MG63 (cell line): ENCODE measurements around the gene SPINK5. TPM values are rescaled to one million over a fixed set of nuclear protein-coding genes. Genes with fewer than 3 reads are reported as not detected.
"Not testable (repeated sequence)": the region's sequence is repeated elsewhere in the genome, so short reads cannot be mapped to it uniquely, and the experiment has no call there.

Experiments
- DNase-seq: peaks from one replicate; pipeline ENCODE4 v3.0.0-alpha.2; 2020
- H3K27me3 ChIP-seq: fragments of 250-450 bp; sonication (Bioruptor Pico); 2 replicates; pipeline ENCODE4 v1.5.1; 2020; ENCODE audit warnings: mild to moderate bottlenecking, moderate library complexity
- H3K36me3 ChIP-seq: fragments of 250-450 bp; sonication (Bioruptor Pico); 2 replicates; pipeline ENCODE4 v1.5.1; 2020; ENCODE audit warnings: mild to moderate bottlenecking, moderate library complexity
- H3K4me3 ChIP-seq: fragments of 250-450 bp; sonication (Bioruptor Pico); 2 replicates; pipeline ENCODE4 v1.5.1; 2020; ENCODE audit warnings: mild to moderate bottlenecking, moderate library complexity
- H3K9me3 ChIP-seq: fragments of 250-450 bp; sonication (Bioruptor Pico); 2 replicates; pipeline ENCODE4 v1.5.1; 2020; ENCODE audit warnings: mild to moderate bottlenecking, moderate library complexity
- total RNA-seq: library from RNA; depleted of rRNA; stranded (reverse); fragments of >200 nt; shearing (Covaris generic); gene quantifications from 2 replicates; pipeline ENCODE4 v1.2.3, GENCODE V29; 2014; ENCODE audit warnings: low replicate concordance; rRNA removed

The SPINK5 gene
- total RNA-seq: not detected in 2 replicates

DNA sequence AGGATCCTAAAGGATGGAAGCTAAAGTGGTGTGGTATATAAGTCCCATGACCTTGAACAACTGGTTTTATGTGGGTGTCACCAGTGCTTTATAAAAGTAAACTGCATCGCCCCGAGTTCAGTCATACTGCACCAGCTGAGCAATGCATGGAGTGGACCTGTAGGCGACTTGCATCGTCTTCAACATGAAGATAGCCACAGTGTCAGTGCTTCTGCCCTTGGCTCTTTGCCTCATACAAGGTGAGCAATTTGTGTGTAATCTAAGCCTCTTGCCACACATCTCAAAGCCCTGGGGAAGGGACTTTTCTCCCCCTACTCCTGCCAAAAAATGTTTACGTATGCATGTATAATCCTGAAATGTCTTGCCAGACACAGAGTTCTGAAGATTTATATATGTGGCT, at the start of gene SPINK5:
Gene SPINK5 (plus strand): TSS at position 120 of the 400 bp plus-strand sequence. CDS start 65 bp downstream, at position 185.
- Histone ChIP-seq H3K36me3 (no peaks in the 10 kb centered on the region), H3K9me3 (no peaks in the 10 kb centered on the region), H3K4me3 (no peak within 1 kb of the TSS)

DNA sequence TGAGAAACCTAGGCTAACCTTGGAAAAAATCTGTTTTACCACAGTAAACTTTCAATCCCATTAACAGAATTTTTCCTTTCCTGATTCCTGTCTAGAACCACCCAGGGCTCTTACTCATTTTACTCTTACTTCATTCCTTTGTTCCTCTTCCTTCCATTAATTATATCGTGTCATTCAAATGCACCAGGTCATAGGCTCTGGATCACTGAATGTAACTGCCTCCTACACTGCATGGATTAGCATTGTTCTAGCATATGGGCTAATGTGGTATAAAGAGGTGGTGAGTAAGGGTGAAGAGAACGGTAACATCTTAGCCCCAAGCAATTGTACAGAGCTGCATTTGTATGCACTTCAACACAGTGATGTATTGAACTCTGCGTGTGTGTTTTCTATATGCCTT, 49.5 kb upstream of the SPINK5 start:
- no peak for DNase-seq
- Histone ChIP-seq H3K4me3 (no peak overlapping the region), H3K27me3 (0 out of 2 replicates have a peak, but pooled peaks cover 2% of the 10 kb centered on the region), H3K36me3 (no peaks in the 10 kb centered on the region), H3K9me3 (no peaks in the 10 kb centered on the region)

More for the DNA sequence above, at the start of gene SPINK5:
- no peaks in the 10 kb centered on the region for H3K27me3 ChIP-seq
- DNase-seq: no peak

DNA sequence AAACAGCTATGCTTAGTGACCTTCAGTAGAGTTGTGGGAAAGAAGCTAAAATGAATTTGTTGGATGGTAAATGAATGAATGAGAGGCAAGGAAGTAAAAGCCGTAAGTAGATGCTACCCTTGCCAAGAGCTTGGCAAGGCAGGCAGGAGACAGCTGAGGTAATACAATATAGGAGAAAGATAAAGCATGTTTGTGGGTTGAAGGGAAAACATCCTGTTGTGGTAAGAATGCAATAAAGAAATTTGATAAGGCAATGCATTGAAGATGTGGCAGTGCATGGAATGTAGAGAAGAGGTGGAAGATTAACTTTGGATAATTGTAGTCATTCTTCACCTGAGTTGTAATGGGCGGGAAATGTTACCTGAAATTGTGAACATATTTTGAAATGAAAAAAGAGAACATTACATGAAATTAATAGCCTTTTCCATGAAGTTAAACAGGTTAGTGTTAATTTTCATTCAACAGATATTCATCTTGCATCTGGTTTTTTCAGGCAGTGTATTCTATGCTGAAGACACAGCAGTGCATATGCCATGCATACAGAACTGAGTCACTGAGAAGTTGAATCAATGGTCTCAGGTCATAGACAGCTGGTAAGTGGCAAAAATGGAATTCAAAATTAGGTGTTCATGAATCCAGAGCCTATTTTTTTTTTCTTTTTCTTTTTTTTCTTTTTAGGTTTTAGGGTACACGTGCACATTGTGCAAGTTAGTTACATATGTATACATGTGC, 43.4 kb upstream of the SPINK5 start:
- Histone ChIP-seq H3K9me3 (no peaks in the 10 kb centered on the region), H3K4me3 (no peak overlapping the region), H3K27me3 (0 out of 2 replicates have a peak, but pooled peaks cover 2% of the 10 kb centered on the region), H3K36me3 (no peaks in the 10 kb centered on the region)
- no peak for DNase-seq

GRCh38 chr5:148027505-148027904, 36.3 kb upstream of the SPINK5 start:
- no peaks in the 10 kb centered on the region for H3K27me3 ChIP-seq
- no peaks in the 10 kb centered on the region for H3K9me3 ChIP-seq
- H3K4me3 ChIP-seq: no peak overlapping the region
- no peaks in the 10 kb centered on the region for H3K36me3 ChIP-seq
- no peak for DNase-seq

DNA sequence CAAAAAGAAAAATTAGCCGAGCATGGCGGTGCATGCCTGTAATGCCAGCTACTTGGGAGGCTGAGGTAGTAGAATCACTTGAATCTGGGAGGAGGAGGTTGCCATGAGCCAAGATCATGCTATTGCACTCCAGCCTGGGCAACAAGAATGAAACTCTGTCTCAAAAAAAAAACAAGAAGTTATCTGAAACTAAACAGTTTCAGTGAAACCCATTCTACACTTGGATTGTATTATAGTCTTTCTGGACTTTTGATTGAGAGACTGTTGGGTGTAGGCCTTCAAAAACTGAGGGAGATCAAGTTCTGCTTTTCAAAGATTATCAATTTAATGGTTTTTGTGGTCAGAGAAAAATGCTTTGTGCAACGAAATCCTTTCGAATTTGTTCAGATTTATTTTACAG, 34.6 kb upstream of the SPINK5 start:
- Histone ChIP-seq H3K4me3 (no peak overlapping the region), H3K36me3 (no peaks in the 10 kb centered on the region), H3K9me3 (no peaks in the 10 kb centered on the region), H3K27me3 (no peaks in the 10 kb centered on the region; the same call in 1 of the 2 replicates)
- DNase-seq: no peak

DNA sequence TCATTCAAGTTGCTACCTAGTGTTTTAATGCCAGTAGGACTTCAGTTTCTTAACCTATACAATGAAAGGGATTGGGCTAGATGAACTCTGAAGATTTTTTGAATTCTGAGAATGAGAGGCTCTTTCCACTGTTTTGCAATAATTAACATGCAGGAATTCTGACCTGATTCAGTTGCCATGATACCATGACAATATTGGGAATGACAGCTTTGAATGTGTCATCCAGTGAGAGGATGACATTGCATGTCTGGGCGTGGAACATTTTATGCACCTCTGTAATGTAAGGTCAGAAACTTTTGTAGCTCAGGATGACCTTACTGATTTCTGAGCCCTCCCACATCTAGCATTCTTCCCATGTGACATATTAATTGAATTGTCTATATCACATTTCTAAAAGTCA, 30.6 kb upstream of the SPINK5 start:
- Histone ChIP-seq H3K36me3 (no peaks in the 10 kb centered on the region), H3K27me3 (peaks cover 3% of the 10 kb centered on the region; the same call in 1 of the 2 replicates), H3K4me3 (no peak overlapping the region), H3K9me3 (no peaks in the 10 kb centered on the region)
- DNase-seq: no peak

- H3K4me3 ChIP-seq: no peak overlapping the region
These were observed 28.1 kb upstream of the SPINK5 start for GRCh38 chr5:148035676-148036075.

GRCh38 chr5:148042881-148043280, 20.9 kb upstream of the SPINK5 start:
- Histone ChIP-seq H3K4me3 (no peak overlapping the region), H3K9me3 (no peaks in the 10 kb centered on the region), H3K27me3 (no peaks in the 10 kb centered on the region), H3K36me3 (no peaks in the 10 kb centered on the region)
- DNase-seq: no peak

More at GRCh38 chr5:148035676-148036075, 28.1 kb upstream of the SPINK5 start:
- no peak for DNase-seq
- H3K36me3 ChIP-seq: no peaks in the 10 kb centered on the region
- no peaks in the 10 kb centered on the region for H3K9me3 ChIP-seq
- H3K27me3 ChIP-seq: peaks cover 3% of the 10 kb centered on the region; the same call in 1 of the 2 replicates

DNA sequence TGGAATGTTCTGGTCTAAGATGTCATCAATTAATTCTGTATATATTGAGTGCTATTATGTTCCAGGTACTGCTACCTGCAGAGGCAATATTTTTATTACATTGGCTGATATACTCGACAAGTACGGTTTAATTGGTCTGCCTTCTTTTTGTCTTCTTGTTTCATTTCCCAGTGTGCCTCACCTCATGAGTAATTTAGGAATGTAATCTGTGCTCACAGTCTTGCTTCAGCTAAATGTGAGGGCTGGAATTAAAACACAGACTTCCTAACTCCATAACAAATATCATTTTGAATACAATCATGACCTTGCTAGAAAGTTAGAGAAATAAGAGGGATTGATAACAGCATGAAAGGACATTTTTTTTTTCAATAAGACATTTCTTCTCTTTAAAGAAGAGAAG, 20.1 kb upstream of the SPINK5 start:
- H3K4me3 ChIP-seq: no peak overlapping the region
- H3K36me3 ChIP-seq: no peaks in the 10 kb centered on the region
- H3K9me3 ChIP-seq: no peaks in the 10 kb centered on the region
- H3K27me3 ChIP-seq: no peaks in the 10 kb centered on the region
- DNase-seq: no peak

DNA sequence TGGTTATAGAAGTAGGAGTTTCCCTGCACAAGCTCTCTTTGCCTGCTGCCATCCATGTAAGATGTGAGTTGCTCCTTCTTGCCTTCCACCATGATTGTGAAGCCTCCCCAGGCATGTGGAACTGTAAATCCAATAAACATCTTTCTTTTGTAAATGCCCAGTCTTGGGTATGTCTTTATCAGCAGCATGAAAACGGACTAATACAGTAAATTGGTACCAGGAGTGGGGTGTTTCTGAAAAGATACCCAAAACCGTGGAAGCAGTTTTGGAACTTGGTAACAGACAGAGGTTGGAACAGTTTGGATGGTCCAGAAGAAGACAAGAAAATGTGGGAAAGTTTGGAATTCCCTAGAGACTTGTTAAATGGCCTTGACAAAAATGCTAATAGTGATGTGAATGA, 8.6 kb upstream of the SPINK5 start:
- H3K9me3 ChIP-seq, DNase-seq, H3K4me3 ChIP-seq, H3K27me3 ChIP-seq, H3K36me3 ChIP-seq: not testable (repeated sequence)

DNA sequence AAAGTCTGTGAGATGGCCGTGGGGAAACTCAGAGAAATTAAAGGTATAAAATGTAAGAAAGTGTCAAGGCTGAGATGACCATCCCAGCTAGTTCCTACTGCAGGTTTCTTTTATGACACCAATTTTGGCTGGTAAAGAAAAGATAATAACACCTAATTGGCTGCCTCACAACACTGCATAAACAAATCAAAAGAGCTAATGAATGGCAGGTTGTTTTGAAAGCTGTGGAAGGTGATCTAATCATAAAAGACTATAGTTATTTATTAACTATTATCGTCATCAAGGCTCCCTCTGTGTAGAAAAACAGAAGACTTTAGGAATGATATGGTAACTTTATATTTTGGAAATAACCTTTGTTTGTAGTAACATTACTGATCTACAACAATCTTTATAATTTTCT, 3.5 kb upstream of the SPINK5 start:
- no peaks in the 10 kb centered on the region for H3K36me3 ChIP-seq
- DNase-seq: no peak
- H3K27me3 ChIP-seq: no peaks in the 10 kb centered on the region
- H3K4me3 ChIP-seq: no peak overlapping the region
- H3K9me3 ChIP-seq: no peaks in the 10 kb centered on the region

DNA sequence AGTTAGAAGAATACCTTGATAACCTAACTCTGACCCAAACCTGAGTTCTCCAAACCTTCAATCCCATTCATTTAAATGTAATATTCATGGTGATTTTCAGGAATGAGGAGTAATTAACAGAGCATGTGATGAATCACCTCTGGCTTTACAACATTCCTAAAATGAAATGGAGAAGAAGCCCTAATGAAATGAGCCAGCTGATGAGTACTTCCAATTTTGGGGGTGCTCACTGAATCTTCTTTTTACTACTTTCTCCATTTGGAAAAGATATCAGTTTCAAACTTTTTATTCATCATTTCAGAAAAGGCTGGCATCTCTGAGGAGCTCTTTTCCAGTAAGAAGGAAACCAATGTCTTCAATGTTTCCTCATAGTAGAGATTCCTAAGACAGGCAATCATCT, 2.9 kb upstream of the SPINK5 start:
- no peaks in the 10 kb centered on the region for H3K36me3 ChIP-seq

GRCh38 chr5:148070621-148071020, 6.8 kb downstream of the SPINK5 start:
- Histone ChIP-seq H3K27me3 (no peaks in the 10 kb centered on the region), H3K9me3 (no peaks in the 10 kb centered on the region), H3K4me3 (no peak overlapping the region), H3K36me3 (no peaks in the 10 kb centered on the region)
- DNase-seq: no peak

More for the DNA sequence above, 2.9 kb upstream of the SPINK5 start:
- Histone ChIP-seq H3K27me3 (no peaks in the 10 kb centered on the region), H3K9me3 (no peaks in the 10 kb centered on the region), H3K4me3 (no peak overlapping the region)
- DNase-seq: no peak

- Histone ChIP-seq H3K4me3 (no peak overlapping the region), H3K9me3 (no peaks in the 10 kb centered on the region)
- no peak for DNase-seq
These were observed 8.4 kb downstream of the SPINK5 start for GRCh38 chr5:148072207-148072606.

GRCh38 chr5:148075529-148075928, 11.7 kb downstream of the SPINK5 start:
- no peak overlapping the region for H3K4me3 ChIP-seq
- no peaks in the 10 kb centered on the region for H3K9me3 ChIP-seq
- no peak for DNase-seq

More at GRCh38 chr5:148072207-148072606, 8.4 kb downstream of the SPINK5 start:
- no peaks in the 10 kb centered on the region for H3K36me3 ChIP-seq
- peaks cover 3% of the 10 kb centered on the region; the same call in 1 of the 2 replicates for H3K27me3 ChIP-seq

GRCh38 chr5:148083203-148083602, 19.4 kb downstream of the SPINK5 start:
- Histone ChIP-seq H3K27me3 (no peaks in the 10 kb centered on the region), H3K9me3 (no peaks in the 10 kb centered on the region; the same call in 1 of the 2 replicates), H3K4me3 (no peak overlapping the region), H3K36me3 (no peaks in the 10 kb centered on the region)
- no peak for DNase-seq

More at GRCh38 chr5:148075529-148075928, 11.7 kb downstream of the SPINK5 start:
- Histone ChIP-seq H3K27me3 (peaks cover 3% of the 10 kb centered on the region; the same call in 1 of the 2 replicates), H3K36me3 (no peaks in the 10 kb centered on the region)

DNA sequence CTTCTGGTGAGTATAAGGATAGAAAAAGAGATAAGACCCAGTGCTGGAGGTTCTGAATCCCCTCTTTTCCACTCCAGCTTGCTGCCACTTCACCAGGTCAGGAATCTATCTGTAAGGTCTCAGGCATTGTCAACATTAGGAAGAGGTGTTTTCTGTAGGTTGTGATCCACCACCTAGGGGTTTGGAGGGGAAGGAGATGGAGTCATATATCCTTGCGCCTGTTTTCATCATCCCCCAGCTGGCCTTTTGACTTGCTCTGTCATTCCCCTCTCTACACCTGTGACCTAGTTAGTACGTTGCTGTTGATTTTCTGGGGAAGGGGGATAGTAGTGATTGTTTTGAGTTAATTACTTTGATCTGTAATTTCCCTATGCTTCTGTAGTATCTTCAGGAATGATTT, 20.5 kb downstream of the SPINK5 start:
- no peaks in the 10 kb centered on the region for H3K36me3 ChIP-seq
- no peak for DNase-seq
- no peak overlapping the region for H3K4me3 ChIP-seq
- H3K27me3 ChIP-seq: no peaks in the 10 kb centered on the region
- no peaks in the 10 kb centered on the region; the same call in 1 of the 2 replicates for H3K9me3 ChIP-seq

- H3K27me3 ChIP-seq: no peaks in the 10 kb centered on the region
- no peaks in the 10 kb centered on the region for H3K36me3 ChIP-seq
- no peaks in the 10 kb centered on the region; the same call in 1 of the 2 replicates for H3K9me3 ChIP-seq
- no peak for DNase-seq
- H3K4me3 ChIP-seq: no peak overlapping the region
These were observed 21.5 kb downstream of the SPINK5 start for GRCh38 chr5:148085310-148085709.
